Astrocyte of the cerebellum (primary cell): ENCODE data around the gene RHOG.
"Not testable (repeated sequence)": the region's sequence is repeated elsewhere in the genome, so short reads cannot be mapped to it uniquely, and the experiment has no call there.

Experiments used
- DNase-seq: peaks from one replicate; pipeline ENCODE4 v3.0.0-alpha.2; 2011; ENCODE audit warnings: low read depth
- H3K4me3 ChIP-seq: 2 replicates; pipeline ENCODE4 v1.5.1; 2011; ENCODE audit warnings: mild to moderate bottlenecking, low read depth, low read length, moderate library complexity
- in situ Hi-C: cut with HindIII; loops from 2 replicates; pipeline ENCODE4 v1.10.0; 2017; ENCODE audit warnings: low sequenced_read_pairs
- TF ChIP-seq, protein P1 (sequence below): IDR thresholded peaks from 2 replicates; pipeline ENCODE4 v1.5.1; 2012; ENCODE audit warnings: low read length, low read depth, moderate library complexity, mild to moderate bottlenecking; ENCODE audit errors: missing control alignments

Gene RHOG

GRCh38 chr11:3873712-3874349 lies 33.1 kb upstream of the RHOG start:
- in situ Hi-C loops = no loop called here
- TF ChIP-seq, protein P1, sequence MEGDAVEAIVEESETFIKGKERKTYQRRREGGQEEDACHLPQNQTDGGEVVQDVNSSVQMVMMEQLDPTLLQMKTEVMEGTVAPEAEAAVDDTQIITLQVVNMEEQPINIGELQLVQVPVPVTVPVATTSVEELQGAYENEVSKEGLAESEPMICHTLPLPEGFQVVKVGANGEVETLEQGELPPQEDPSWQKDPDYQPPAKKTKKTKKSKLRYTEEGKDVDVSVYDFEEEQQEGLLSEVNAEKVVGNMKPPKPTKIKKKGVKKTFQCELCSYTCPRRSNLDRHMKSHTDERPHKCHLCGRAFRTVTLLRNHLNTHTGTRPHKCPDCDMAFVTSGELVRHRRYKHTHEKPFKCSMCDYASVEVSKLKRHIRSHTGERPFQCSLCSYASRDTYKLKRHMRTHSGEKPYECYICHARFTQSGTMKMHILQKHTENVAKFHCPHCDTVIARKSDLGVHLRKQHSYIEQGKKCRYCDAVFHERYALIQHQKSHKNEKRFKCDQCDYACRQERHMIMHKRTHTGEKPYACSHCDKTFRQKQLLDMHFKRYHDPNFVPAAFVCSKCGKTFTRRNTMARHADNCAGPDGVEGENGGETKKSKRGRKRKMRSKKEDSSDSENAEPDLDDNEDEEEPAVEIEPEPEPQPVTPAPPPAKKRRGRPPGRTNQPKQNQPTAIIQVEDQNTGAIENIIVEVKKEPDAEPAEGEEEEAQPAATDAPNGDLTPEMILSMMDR = no peak

GRCh38 chr11:3867209-3868091 lies 26.7 kb upstream of the RHOG start:
- no peak for DNase-seq
- in situ Hi-C loops = no loop called here
- TF ChIP-seq, protein P1 = no peak
- no peak overlapping the region for H3K4me3 ChIP-seq

More at GRCh38 chr11:3873712-3874349, 33.1 kb upstream of the RHOG start:
- no peak for DNase-seq
- H3K4me3 ChIP-seq = no peak overlapping the region

DNA sequence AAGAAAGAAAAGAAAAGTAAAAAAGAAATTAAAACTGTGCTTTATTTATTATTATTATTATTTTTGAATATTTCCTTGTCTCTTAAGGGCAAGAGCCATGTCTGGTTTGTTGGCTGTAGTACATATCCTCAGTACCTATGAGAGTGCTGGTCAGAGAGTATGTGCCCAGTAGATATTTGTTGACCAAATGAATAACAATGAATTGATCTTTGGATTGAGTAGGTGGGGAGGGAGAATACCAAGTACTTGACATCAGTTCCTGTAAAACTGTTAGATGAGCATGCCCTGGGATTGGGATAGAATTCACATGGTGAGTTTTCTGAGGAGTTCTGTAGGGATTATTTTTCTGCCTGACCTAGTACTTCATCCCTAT lies 26.1 kb upstream of the RHOG start:
- TF ChIP-seq, protein P1 = no peak
- in situ Hi-C loops = no loop called here
- no peak overlapping the region for H3K4me3 ChIP-seq

DNA sequence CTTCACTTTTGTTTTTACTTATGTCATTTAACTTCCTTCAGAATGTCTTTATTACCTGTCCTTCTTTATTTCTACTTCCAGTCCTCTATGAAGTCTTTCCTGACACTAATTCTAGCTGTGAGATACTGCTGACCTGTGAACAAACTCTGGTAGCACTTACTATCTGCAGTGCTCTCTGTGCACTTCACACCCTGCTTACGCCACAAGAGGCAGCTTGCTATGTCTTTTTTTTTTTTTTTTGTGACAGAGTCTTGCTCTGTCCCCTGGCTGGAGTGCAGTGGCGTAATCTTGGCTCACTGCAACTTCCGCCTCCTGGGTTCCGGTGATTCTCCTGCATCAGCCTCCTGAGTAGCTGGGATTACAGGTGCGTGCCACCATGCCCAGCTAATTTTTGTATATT lies 25.4 kb upstream of the RHOG start:
- no peak overlapping the region for H3K4me3 ChIP-seq
- TF ChIP-seq, protein P1 = no peak
- no peak for DNase-seq
- in situ Hi-C loops = no loop called here

More for the DNA sequence above, 26.1 kb upstream of the RHOG start:
- DNase-seq = no peak

GRCh38 chr11:3865388-3866193 lies 24.8 kb upstream of the RHOG start:
- in situ Hi-C loops = no loop called here
- no peak overlapping the region for H3K4me3 ChIP-seq
- TF ChIP-seq, protein P1 = no peak
- DNase-seq = no peak

GRCh38 chr11:3861683-3862082 lies 20.9 kb upstream of the RHOG start:
- DNase-seq = no peak
- no peak overlapping the region for H3K4me3 ChIP-seq
- in situ Hi-C loops = no loop called here
- TF ChIP-seq, protein P1 = no peak

GRCh38 chr11:3860898-3861393 lies 20.2 kb upstream of the RHOG start:
- H3K4me3 ChIP-seq, in situ Hi-C loops, DNase-seq: not testable (repeated sequence)
